ENCODE measurements around the gene DIPK1B. TPM values are rescaled to one million over a fixed set of nuclear protein-coding genes. Genes with fewer than 3 reads are reported as not detected.

Gene DIPK1B
- total RNA-seq, 1 experiment from 2014 or later, result 40.4 TPM

GRCh38 chr9:136686534-136686793, 25.9 kb upstream of the DIPK1B start:
- Mint-ChIP-seq H3K9me3 (ENCODE audit: unreplicated experiment) (no peaks in the 10 kb centered on the region), H3K4me1 (ENCODE audit: low read depth, unreplicated experiment) (no peaks in the 10 kb centered on the region), H3K4me3 (ENCODE audit: unreplicated experiment) (peak overlapping the region; percentile 79), H3K27ac (ENCODE audit: unreplicated experiment) (peak overlapping the region; percentile 66), H3K36me3 (ENCODE audit: insufficient read depth, unreplicated experiment) (no peaks in the 10 kb centered on the region), H3K27me3 (ENCODE audit: insufficient read depth, unreplicated experiment) (no peaks in the 10 kb centered on the region)
- Histone ChIP-seq H3K36me3 (ENCODE audit: control insufficient read depth, insufficient read depth, low read length) (no peaks in the 10 kb centered on the region), H3K4me3 (ENCODE audit: low read depth, low read length) (peak overlapping the region; percentile 71), H3K9me3 (no peaks in the 10 kb centered on the region), H3K4me1 (peaks cover 34% of the 10 kb centered on the region), H3K27me3 (replicated peaks; ENCODE audit: control insufficient read depth, insufficient read depth, low read length) (no peaks in the 10 kb centered on the region)
- TF ChIP-seq CTCF (IDR thresholded peaks at IDR 0.05; ENCODE audit: insufficient read depth in 1 of 2, low read depth in 1 of 2, low read length in 1 of 2, severe bottlenecking in 1 of 2, unreplicated experiment in 1 of 2), result no peak
- DNase-seq, result no peak
- BruUV-seq (replicated peaks), result no TSS peak
- POLR2A ChIA-PET, result no interaction called here
- intact Hi-C loops (cut with micrococcal nuclease; ENCODE audit: unreplicated experiment), result no loop called here
- CTCF ChIA-PET, result interaction anchor here (1.0 kb wide), 1 partner anchor 8 kb away, joined by 3 read pairs; no protein-coding TSS in a partner anchor

- H3K27me3 Mint-ChIP-seq (ENCODE audit: insufficient read depth, unreplicated experiment), result no peaks in the 10 kb centered on the region
- peaks cover 34% of the 10 kb centered on the region for H3K4me1 ChIP-seq
- no TSS peak for BruUV-seq (replicated peaks)
- H3K27ac Mint-ChIP-seq (ENCODE audit: unreplicated experiment), result peak within 1 kb of the TSS; percentile 66
- no peak for TF ChIP-seq CTCF (IDR thresholded peaks at IDR 0.05; ENCODE audit: insufficient read depth in 1 of 2, low read depth in 1 of 2, low read length in 1 of 2, severe bottlenecking in 1 of 2, unreplicated experiment in 1 of 2)
- no peaks in the 10 kb centered on the region for H3K36me3 Mint-ChIP-seq (ENCODE audit: insufficient read depth, unreplicated experiment)
- H3K27me3 ChIP-seq (replicated peaks; ENCODE audit: control insufficient read depth, insufficient read depth, low read length), result no peaks in the 10 kb centered on the region
- intact Hi-C loops (cut with micrococcal nuclease; ENCODE audit: unreplicated experiment), result loop anchor here (1.0 kb wide), 1 partner anchor 11 kb away; no protein-coding TSS in a partner anchor
- DNase-seq, result peak; percentile 83
- H3K4me1 Mint-ChIP-seq (ENCODE audit: low read depth, unreplicated experiment), result no peaks in the 10 kb centered on the region
- no peaks in the 10 kb centered on the region for H3K36me3 ChIP-seq (ENCODE audit: control insufficient read depth, insufficient read depth, low read length)
- H3K4me3 ChIP-seq (ENCODE audit: low read depth, low read length), result peak within 1 kb of the TSS; percentile 71
- peak within 1 kb of the TSS; percentile 79 for H3K4me3 Mint-ChIP-seq (ENCODE audit: unreplicated experiment)
- ChIA-PET CTCF (interaction anchor here (0.9 to 1.0 kb wide), 2 partner anchors 8 to 11 kb away, joined by 3 read pairs; no protein-coding TSS in a partner anchor), POLR2A (interaction anchor here (0.6 kb wide), 1 partner anchor 11 kb away, joined by 4 read pairs; no protein-coding TSS in a partner anchor)
- no peaks in the 10 kb centered on the region for H3K9me3 Mint-ChIP-seq (ENCODE audit: unreplicated experiment)
- H3K9me3 ChIP-seq, result no peaks in the 10 kb centered on the region
These were observed 25.3 kb upstream of the DIPK1B start, which contains the start of gene AGPAT2 for GRCh38 chr9:136686794-136687711. Gene AGPAT2, minus strand, starts transcription at chr9:136687457. Its CDS starts 100 bp downstream, at chr9:136687357.

GRCh38 chr9:136687721-136688223, 24.6 kb upstream of the DIPK1B start:
- no peak for TF ChIP-seq CTCF (IDR thresholded peaks at IDR 0.05; ENCODE audit: insufficient read depth in 1 of 2, low read depth in 1 of 2, low read length in 1 of 2, severe bottlenecking in 1 of 2, unreplicated experiment in 1 of 2)
- no peaks in the 10 kb centered on the region for H3K9me3 Mint-ChIP-seq (ENCODE audit: unreplicated experiment)
- CTCF ChIA-PET, result interaction anchor here (0.9 to 1.4 kb wide), 2 partner anchors 12 to 16 kb away, joined by 3 to 4 read pairs; no protein-coding TSS in a partner anchor
- Histone ChIP-seq H3K27me3 (replicated peaks; ENCODE audit: control insufficient read depth, insufficient read depth, low read length) (no peaks in the 10 kb centered on the region), H3K36me3 (ENCODE audit: control insufficient read depth, insufficient read depth, low read length) (no peaks in the 10 kb centered on the region), H3K4me1 (peaks cover 40% of the 10 kb centered on the region), H3K4me3 (ENCODE audit: low read depth, low read length) (no peak overlapping the region), H3K9me3 (no peaks in the 10 kb centered on the region)
- no peak for DNase-seq
- POLR2A ChIA-PET, result no interaction called here
- no TSS peak for BruUV-seq (replicated peaks)
- intact Hi-C loops (cut with micrococcal nuclease; ENCODE audit: unreplicated experiment), result loop anchor here (1.0 kb wide), 1 partner anchor 11 kb away; no protein-coding TSS in a partner anchor
- H3K4me1 Mint-ChIP-seq (ENCODE audit: low read depth, unreplicated experiment), result peaks cover 2% of the 10 kb centered on the region
- H3K4me3 Mint-ChIP-seq (ENCODE audit: unreplicated experiment), result no peak overlapping the region
- no peaks in the 10 kb centered on the region for H3K27me3 Mint-ChIP-seq (ENCODE audit: insufficient read depth, unreplicated experiment)
- no peaks in the 10 kb centered on the region for H3K36me3 Mint-ChIP-seq (ENCODE audit: insufficient read depth, unreplicated experiment)
- H3K27ac Mint-ChIP-seq (ENCODE audit: unreplicated experiment), result no peak overlapping the region
